Medulla oblongata (tissue), 1 donor: Measurements from ENCODE around the gene GSTM5.
A peak's percentile ranks its signal among the peaks of the same experiment; 100 is the strongest.
"Not testable (repeated sequence)": the region's sequence is repeated elsewhere in the genome, so short reads cannot be mapped to it uniquely, and the experiment has no call there.

ENCODE experiments used
- DNase-seq: peaks from one replicate; pipeline ENCODE4 v3.0.0-alpha.2; 2015; ENCODE audit errors: extremely low spot score

The GSTM5 gene

DNA sequence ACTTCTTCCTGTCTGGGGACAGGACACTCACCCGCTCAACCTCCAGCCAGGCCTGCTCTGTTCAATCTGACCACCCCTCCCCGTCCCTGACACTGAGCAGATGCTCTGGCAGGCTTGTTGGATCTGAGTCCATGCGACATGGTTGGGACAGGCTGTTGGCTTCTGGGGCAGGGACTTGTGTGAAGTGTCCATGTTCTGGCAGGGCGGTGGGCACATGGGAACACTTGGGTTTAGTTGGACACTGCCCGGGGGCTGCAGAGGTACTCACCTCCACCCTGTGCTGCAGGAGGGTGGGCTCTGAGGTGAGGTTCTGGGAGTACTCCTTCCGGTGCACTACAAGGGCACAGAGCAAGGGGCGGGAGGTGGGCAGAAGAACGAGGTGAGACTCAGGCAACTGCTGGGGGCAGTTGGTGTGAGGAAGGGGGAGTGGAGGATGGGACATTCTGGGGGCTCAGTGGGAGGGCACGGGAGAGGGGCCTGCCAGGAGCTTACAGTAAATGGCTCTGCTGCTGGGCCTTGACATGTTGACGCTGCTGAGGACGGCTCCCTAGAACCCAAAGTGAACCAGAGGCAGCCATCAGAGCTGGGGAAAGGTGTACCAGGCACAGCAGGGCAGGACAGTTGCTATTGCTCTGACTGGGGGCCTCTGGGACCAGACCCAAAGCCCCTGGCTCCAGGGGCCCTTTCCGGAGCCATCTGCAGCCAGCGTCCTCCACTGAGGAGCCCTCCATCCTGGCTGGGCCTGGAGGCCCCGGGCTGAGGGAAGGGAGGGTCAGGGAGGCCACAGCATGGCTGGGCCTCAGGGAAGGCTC, 49.4 kb downstream of the GSTM5 start:
- peak; percentile 45 for DNase-seq

DNA sequence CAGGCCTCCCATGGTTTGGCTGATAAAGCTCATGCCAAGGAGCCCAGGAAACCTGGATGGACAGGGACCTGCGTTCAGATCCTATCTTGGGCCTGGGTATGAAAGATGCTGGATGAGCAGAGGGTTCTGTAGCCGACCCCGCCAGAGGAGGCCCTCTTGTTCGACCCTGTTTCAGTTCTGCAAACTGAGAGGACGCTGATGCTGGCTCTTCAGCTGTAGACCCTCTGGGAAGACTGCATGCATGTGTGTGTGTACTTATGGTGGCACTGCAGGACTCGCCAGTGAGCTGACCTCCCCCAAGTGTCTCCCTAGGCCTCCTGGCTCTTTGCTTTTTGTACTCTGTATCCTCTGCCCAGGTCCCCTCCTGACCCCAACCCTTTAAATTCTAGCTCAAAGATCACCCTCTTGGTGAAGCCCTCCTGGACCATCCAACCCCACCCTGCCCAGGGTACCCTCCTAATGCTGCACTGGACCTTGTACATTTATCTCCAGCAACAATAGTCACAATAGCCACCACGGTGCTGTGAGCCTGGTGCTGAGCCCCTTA, 50.1 kb downstream of the GSTM5 start:
- no peak for DNase-seq

DNA sequence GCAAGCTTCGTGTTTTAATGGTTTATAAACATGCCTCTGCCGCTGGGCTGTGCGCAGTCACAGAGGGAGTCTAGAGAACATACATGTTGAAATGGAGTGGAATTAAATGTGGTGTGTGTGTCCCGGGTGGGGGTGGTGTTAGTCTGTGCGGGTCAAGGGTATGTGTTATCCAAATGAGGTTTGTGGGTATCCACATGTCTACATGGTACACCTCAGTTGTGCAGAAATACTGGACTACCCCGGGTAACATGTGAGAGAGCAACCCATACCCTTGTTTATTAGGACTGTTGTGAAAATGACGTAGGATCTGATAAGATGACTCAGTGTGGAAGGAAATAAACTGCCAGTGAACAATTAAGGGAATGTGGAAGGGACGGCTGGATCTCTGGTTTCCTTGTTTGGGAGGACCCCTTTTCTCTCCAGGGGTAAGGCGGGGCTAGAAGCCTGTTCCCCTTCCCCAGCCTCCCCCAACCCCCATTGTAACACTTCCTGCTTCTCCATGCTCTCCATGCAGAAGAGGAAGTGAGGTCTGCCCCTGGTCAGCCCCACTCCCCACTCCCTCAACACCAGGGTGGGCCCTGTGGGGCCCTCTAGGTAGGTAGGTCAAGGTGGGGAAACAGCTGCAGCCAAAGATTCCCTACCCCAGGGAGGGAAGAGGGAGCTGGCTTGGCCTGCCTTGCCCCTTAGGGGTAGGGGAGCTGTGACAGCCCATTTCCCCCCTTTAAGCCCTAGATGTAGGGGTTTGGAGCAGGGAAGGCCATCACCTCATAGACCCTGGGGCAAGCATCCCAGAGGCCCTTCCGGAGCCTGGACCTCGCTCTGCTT, 51.0 kb downstream of the GSTM5 start:
- DNase-seq, result peak; percentile 30

DNA sequence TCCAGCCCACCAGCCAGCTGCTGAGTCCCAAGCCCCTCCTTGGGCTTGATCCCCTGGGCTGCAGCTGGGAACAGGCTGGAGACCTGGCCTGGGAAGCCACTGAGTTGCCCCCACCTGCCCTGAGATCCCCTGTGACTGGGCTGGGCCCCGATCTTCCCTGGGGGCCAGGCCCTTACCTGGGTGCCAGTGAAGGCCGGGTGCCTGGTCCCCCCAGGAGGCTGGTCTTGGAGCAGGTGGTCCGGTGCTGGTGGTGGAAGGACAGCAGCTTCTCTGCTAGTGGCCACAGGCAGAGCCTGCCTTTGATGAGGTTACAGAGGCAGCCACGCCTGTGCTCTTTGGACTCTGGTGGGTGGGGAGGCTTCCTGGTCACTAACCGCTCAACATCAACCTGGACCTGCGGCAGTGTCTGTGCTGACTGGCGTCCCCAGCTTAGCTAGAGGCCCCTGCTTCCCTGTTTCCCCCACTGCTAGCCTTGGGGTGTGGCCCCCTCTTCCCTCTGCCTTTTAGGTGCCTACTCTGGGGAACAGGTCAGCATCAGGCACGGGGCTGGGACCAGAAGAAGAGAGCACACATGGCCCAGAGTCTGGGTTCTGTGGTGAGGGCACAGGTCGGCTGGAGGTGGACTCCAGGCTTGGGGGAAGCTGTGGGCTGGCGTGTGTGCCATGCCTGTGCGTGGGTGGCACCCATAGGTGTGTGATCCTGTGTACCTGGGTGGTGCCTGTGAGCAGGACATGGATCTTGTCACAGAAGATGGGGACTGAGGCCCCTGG, 51.8 kb downstream of the GSTM5 start, which contains the start of gene EPS8L3:
Gene EPS8L3, minus strand, starts transcription at position 278 of the 770 bp plus-strand sequence. CDS start 2,174 bp downstream, outside the sequence.
- no peak for DNase-seq

DNA sequence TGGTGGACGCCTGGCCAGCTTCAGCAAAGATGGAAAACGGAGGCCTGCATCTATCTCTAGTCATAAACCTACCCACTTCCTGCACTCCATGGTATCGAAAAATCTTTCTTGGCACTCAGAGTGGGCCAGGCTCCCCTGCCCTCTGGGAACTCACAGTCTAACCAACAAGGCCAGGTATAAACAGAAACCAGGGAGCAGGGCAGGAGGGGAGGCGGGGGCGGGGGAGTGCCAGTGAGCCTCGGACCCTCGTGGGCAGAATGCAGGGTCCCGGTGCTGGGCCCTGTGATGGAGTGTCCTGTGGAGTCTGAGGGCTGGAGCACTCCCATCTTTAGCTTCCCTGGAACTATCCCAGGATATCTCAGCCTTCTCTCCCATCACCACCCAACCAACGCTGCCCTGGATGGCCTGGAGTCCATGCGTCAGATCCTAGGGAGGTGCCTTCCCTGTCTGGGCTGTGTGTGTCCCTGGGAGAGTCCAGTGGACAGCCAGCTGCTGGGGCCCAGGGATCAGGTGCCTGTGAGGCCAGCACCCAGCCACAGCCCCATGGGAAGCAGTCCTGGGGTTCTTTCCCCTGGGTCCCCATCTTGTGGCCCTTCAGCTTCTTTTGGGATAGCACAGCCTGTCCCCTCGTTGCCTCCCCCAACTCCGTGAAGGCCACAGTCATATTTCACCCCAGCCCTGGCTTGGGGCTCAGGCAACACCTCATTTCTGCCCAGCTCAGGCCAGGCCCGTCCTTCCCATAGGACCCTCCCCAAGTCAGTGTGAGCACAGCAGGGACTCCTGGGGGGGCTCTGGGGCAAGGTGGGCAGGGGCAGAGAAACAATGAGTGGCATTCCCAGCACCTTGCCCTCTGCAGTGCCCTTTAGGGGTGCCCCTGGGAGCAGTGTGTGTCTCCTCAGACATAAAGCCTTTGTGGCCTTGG, 52.8 kb downstream of the GSTM5 start:
- no peak for DNase-seq

DNA sequence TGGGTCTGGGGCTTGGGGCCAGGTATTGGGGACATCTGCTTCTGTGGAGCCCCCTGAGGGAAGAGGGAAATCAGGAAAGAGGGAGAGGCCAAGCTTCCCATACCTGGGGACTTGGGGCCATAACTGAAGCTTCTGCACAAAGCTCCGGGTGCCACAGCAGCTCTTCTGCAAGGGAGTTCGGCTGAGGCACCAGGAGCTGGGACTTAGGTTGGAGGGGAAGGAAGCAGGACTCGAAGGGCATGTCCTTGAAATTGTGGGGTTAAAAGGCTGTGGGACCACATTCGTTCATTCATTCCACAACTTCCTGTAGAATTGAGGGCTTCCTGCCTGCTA, 53.4 kb downstream of the GSTM5 start:
- DNase-seq, result no peak

DNA sequence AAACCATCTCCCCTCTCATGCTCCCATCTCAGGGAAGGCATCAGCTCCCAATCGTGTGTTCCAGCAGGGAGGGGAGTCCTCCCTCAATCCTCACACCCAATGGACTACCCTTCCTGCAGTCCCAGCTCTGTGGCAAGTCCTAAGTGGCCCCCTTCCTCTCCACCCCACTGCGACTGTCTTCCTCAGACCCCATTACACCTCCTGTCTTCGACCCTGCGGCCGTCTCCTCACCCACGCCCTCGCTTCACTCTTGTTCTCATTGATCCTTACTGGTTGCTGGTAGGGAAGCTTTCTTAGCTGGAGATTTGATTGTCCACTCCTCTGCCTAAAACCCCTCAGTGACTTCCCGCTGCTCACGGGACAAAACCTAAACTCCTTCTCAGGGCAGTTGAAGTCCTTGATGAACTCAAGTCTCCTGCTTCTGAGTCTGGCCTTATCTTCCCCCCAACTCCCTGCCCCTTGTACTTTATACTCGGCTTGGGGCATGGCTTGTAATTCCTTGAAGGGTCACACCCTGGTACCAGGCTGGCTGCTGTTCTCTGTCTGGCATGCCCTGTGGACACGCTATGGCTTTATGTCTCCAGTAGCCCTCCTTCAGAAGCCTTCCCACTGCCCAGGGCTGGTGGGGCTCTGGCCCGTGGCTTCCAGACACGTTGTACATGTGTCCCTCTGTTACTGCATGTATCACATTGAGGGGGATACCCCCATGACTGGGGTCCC, 54.0 kb downstream of the GSTM5 start:
- no peak for DNase-seq

DNA sequence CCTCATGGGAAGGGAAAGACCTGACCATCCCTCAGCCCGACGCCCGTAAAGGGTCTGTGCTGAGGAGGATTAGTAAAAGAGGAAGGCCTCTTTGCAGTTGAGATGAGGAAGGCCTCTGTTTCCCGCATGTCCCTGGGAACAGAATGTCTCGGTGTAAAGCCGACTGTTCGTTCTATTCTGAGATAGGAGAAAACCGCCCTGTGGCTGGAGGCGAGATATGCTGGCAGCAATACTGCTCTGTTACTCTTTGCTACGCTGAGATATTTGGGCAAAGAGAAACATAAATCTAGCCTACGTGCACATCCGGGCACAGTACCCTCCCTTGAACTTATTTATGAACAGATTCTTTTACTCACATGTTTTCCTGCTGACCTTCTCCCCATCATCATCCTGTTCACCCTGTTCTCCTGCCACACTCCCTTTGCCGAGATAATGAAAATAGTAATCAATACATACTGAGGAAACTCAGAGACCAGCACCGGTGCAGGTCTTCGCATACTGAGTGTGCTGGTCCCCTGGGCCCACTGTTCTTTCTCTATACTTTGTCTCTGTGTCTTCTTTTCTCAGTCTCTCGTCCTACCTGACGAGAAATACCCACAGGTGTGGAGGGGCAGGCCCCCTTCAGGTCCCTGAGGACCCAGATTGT, 55.1 kb downstream of the GSTM5 start:
- DNase-seq, result not testable (repeated sequence)
